Measurements from ENCODE around the gene ELL2. TPM values are rescaled to one million over a fixed set of nuclear protein-coding genes. Genes with fewer than 3 reads are reported as not detected.

ELL2 gene
- total RNA-seq, 1 experiment from 2014 or later = 27.5 TPM

GRCh38 chr5:95835682-95836385 is 125.8 kb downstream of the ELL2 start:
- peaks cover 12% of the 10 kb centered on the region for H3K27me3 Mint-ChIP-seq (ENCODE audit: low read depth)
- no peak overlapping the region for H3K27ac ChIP-seq (ENCODE audit: insufficient read length, low read depth, low read length)

More at GRCh38 chr5:95835682-95836385, 125.8 kb downstream of the ELL2 start:
- H3K4me1 ChIP-seq (ENCODE audit: insufficient read depth, low read length) = no peaks in the 10 kb centered on the region
- no peak for TF ChIP-seq CTCF (conservative IDR thresholded peaks at IDR 0.05)
- no peaks in the 10 kb centered on the region for H3K79me1 ChIP-seq (ENCODE audit: insufficient read depth, low read depth, low read length, poor library complexity, severe bottlenecking)
- Mint-ChIP-seq H3K4me3 (no peak overlapping the region), H3K27ac (no peak overlapping the region), H3K4me1 (peaks cover 7 to 8% of the 10 kb centered on the region in 2 experiments), H3K36me3 (ENCODE audit: insufficient read depth in 1 of 3, low read depth in 3 of 3) (no peaks in the 10 kb centered on the region), H3K9me3 (no peaks in the 10 kb centered on the region)
- H2AK5ac ChIP-seq (ENCODE audit: insufficient read length, low read length) = no peak overlapping the region
- no peak overlapping the region for H2BK12ac ChIP-seq (ENCODE audit: insufficient read length, low read depth, low read length)
- no peak overlapping the region for H3K23ac ChIP-seq (ENCODE audit: insufficient read length, low read depth, low read length)
- H3K4me2 ChIP-seq (ENCODE audit: insufficient read depth, insufficient read length, low read length) = no peak overlapping the region
- H3K14ac ChIP-seq (ENCODE audit: insufficient read depth, low read length) = no peak overlapping the region
- H3K4ac ChIP-seq (ENCODE audit: low read depth, low read length) = no peak overlapping the region
- no peaks in the 10 kb centered on the region for H3K79me2 ChIP-seq (ENCODE audit: insufficient read depth, low read length)
- no peak overlapping the region for H4K5ac ChIP-seq (ENCODE audit: insufficient read length, low read depth, low read length)
- no peaks in the 10 kb centered on the region for H3K27me3 ChIP-seq (ENCODE audit: insufficient read depth, low read length)
- no peaks in the 10 kb centered on the region for H4K20me1 ChIP-seq (ENCODE audit: control insufficient read depth, insufficient read depth, insufficient read length)
- no peak overlapping the region for H2BK120ac ChIP-seq (ENCODE audit: low read depth, low read length, poor library complexity, severe bottlenecking)
- no CpG with 5 or more reads among the region's 10 CpGs for WGBS (ENCODE audit: extremely low coverage, insufficient read length, low lambda C conversion rate)
- no peak overlapping the region for H2AFZ ChIP-seq (ENCODE audit: low read length)
- H3K23me2 ChIP-seq (ENCODE audit: insufficient read length, low read depth, low read length, poor library complexity, severe bottlenecking) = no peaks in the 10 kb centered on the region
- H2BK5ac ChIP-seq (ENCODE audit: insufficient read length, low read length) = no peak overlapping the region
- H3K9ac ChIP-seq (ENCODE audit: extremely low read depth, insufficient read length, low read length) = no peak overlapping the region
- H4K8ac ChIP-seq (replicated peaks; ENCODE audit: insufficient read length, low read depth, low read length) = no peak overlapping the region
- no peak overlapping the region for H2BK15ac ChIP-seq (ENCODE audit: low read depth, low read length)
- H4K91ac ChIP-seq (ENCODE audit: insufficient read length, low read depth, low read length) = no peak overlapping the region
- no peak for DNase-seq
- H3T11ph ChIP-seq (ENCODE audit: low read length) = no peak overlapping the region
- H3K56ac ChIP-seq (ENCODE audit: insufficient read length, low read depth, low read length) = no peak overlapping the region
- H3K18ac ChIP-seq (ENCODE audit: insufficient read length, low read depth, low read length) = no peak overlapping the region
- no peak overlapping the region for H2BK20ac ChIP-seq (ENCODE audit: low read depth, low read length, poor library complexity, severe bottlenecking)
- no peaks in the 10 kb centered on the region for H3K9me3 ChIP-seq (ENCODE audit: control insufficient read depth, low read depth, low read length)

Other genes with a start within 250 kb of the ELL2 start
- gene RHOBTB3, start 230.5 kb downstream of the ELL2 start, total RNA-seq (2021) = 6.6 and 6.8 TPM in 2 replicates
- 13.7 and 13.8 TPM in 2 replicates for gene GLRX, start 139.1 kb downstream of the ELL2 start, total RNA-seq (2021)